ENCODE results near the gene PPP1R18.
A peak's percentile ranks its signal among the peaks of the same experiment; 100 is the strongest.

Gene PPP1R18

DNA sequence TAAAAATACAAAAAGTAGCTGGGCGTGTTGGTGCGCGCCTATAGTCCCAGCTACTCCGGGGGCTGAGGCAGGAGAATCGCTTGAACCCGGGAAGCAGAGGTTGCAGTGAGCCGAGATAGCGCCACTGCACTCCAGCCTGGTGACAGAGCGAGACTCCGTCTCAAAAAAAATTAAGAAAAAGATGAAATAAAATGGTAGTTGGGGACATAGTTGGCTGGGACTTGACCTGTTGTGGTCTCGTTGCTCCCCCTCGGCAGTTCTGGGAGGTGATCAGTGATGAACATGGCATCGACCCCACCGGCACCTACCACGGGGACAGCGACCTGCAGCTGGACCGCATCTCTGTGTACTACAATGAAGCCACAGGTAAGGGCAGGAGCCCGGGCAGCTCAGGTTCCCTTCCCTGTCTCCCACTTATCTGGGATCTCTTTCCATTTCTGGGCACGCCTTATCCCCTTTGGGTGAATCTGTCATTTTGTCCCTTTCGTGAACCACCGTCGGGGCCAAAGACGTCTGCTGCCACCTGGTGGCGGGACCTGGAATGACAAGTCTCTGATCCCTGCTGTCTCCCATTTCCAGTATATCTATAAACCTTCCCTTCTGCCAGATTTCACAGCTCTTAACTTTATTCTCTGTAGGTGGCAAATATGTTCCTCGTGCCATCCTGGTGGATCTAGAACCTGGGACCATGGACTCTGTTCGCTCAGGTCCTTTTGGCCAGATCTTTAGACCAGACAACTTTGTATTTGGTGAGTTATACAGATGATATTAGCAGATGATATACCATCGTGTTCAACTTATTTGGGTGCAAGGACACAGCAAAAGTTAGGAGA lies 36.1 kb upstream of the PPP1R18 start:
- H3K4me3 ChIP-seq (ENCODE audit: low read length), result peak overlapping the region; percentile 86
- TF ChIP-seq ZNF274 (IDR thresholded peaks at IDR 0.05; ENCODE audit: low read depth, low read length), result no peak

DNA sequence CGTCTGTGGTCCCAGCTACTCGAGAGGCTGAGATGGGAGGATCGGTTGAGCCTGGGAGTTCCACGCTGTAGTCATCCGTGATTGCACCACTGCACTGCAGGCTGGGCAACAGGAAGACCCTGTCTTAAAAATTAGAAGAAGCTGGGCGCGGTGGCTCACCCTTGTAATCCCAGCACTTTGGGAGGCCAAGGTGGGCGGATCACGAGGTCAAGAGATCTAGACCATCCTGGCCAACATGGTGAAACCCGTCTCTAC lies 35.5 kb upstream of the PPP1R18 start:
- H3K4me3 ChIP-seq (ENCODE audit: low read length), result peak overlapping the region; percentile 86

DNA sequence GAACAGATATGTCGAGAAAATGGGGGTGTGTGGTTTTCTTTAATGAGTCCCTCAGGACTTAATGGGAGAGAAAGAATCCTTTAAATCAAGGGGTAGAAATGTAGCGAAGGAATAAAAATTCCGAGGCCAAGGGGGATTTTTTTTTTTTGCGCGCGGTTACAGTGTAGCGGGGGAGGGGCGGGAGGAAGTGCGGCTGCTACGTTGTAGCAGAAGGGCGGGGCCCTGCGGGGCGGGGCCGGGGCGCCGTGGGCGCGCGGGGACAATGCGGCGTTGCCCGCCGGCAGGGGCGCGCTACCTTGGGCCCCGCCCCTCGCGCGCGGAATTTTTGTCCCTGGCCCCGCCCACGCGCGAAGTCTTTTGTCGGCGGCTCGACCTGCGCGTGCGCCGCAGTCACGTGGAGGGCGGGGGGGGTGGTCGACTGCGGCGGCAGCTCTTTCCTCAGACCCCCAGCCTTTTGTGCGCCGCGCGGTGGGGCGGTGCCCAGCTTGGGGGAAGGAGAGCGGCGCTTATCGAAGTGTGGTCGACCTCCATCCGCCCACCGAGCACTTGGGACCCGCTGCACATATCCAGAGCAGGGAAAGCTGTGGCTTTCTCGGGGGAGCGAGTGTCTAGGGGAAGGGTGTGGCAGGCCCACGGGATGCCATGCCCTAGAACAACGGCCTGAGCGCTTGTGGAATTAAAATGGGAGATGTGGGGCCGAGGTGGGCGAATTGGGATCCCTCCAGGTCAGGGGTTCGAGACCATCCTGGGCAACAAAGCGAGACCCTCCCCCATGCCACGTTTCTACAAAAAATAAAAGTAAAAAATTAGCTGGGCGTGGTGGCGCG lies 35.0 kb upstream of the PPP1R18 start:
- H3K4me3 ChIP-seq (ENCODE audit: low read length), result peak overlapping the region; percentile 94
- TF ChIP-seq ZNF274 (IDR thresholded peaks at IDR 0.05; ENCODE audit: low read depth, low read length), result no peak

DNA sequence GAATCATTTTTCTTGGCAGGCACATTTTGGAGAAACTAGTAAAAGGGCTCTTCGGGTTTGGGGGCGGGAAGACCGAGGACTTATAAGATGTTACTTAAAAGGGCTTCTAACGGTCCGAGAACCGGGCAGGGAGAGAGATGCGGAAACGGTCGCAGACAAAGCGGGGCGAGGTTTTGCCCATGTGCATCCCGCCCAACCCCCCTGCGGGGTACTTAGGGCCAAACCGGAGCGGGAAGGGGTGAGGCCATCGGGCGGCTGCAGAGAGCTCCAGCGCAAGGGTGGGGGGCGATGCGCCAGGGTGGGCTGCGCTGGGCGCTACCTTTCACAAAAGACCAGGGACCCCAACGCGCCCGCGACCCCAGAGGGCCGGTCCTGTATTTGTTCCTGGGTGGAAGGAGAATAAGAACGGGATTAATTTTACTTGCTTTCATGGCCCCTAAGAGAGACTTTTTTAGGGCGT lies 34.3 kb upstream of the PPP1R18 start:
- no peak for TF ChIP-seq ZNF274 (IDR thresholded peaks at IDR 0.05; ENCODE audit: low read depth, low read length)
- H3K4me3 ChIP-seq (ENCODE audit: low read length), result peak overlapping the region; percentile 94

DNA sequence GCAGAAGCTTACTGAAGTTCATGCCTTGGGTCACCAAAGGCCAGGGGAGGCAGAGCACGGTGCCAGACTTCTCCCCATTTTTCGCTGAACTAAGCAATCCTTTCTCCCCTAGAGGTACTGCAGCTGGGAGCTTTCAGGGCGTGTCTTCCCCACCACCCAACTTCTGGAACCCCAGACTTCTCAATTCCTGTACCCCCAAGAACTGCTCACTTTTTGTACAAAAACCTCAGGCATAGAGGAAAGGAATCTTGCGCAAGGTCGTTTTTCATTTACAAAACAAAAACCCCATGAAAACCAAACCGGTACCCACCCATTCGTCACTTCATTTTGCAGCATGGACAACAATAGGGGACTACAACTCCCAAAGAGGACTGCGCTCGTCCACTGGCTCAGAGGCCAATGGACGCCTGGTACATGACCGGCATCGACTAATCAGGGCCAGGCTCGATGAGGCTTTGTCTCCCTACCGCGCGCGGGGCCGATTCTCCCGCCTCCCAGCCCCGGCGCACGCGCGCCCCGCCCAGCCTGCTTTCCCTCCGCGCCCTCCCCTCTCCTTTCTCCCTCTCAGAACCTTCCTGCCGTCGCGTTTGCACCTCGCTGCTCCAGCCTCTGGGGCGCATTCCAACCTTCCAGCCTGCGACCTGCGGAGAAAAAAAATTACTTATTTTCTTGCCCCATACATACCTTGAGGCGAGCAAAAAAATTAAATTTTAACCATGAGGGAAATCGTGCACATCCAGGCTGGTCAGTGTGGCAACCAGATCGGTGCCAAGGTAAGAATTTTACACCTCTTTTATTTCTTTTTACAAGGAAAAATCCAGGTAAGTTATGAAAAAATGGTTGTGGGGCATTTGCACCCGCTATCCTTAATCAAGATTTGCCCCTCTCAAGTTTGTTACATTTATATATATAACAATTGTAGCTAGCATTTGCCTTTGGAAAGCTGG lies 33.6 kb upstream of the PPP1R18 start, which contains the start of gene TUBB:
Gene TUBB, plus strand, starts transcription at position 562 of the 947 bp plus-strand sequence. Its CDS starts 155 bp downstream, at position 717.
- H3K4me3 ChIP-seq (ENCODE audit: low read length), result peak within 1 kb of the TSS; percentile 95
- no peak for TF ChIP-seq ZNF274 (IDR thresholded peaks at IDR 0.05; ENCODE audit: low read depth, low read length)

DNA sequence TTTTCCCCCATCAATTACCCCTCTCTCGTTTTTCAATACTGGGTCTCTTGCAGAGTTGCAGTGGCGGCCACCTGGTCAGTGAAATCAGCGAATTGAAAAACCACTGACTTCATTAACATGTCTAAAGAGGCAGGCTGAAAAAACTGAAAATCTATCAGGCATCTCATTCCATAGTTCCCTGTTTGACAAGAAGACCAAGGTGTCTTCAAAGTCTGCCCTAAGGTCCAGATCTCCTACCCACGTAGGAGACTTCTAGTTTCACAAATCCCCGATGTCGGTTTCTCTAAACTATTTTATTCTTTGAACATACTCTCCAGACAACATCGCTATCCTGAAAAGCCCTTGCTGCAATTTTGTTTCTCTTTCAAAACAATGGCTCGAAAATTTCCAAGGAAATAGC lies 32.9 kb upstream of the PPP1R18 start:
- peak overlapping the region; percentile 95 for H3K4me3 ChIP-seq (ENCODE audit: low read length)
- TF ChIP-seq ZNF274 (IDR thresholded peaks at IDR 0.05; ENCODE audit: low read depth, low read length), result no peak

DNA sequence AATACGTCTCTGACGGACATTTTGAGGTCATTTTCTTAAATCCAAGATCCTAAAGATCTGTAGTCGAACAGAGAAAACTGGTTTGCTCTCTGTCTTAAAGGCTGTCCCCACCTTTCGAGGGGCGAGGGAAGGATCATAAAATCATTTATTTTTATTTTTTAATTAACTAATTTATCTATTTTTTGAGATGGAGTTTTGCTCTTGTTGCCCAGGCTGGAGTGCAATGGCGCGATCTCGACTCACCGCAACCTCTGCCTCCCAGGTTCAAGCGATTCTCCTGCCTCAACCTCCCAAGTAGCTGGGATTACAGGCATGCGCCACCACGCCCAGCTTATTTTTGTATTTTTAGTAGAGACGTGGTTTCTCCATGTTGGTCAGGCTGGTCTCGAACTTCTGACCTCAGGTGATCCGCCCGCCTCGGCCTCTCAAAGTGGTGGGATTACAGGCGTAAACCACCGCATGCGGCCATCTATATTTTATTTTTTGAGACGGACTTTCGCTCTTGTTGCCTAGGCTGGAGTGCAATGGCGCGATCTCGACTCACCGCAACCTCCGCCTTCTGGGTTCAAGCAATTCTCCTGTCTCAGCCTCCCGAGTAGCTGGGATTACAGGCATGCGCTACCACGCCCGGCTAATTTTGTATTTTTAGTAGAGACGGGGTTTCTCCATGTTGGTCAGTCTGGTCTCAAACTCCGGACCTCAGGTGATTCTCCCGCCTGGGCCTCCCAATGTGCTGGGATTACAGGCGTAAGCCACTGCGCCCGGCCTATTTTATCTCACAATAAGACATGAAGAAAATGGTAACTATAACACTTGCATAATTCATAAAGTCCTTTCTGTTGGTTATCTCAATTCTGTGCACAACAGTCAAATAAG lies 31.6 kb upstream of the PPP1R18 start:
- peak overlapping the region; percentile 68 for H3K4me3 ChIP-seq (ENCODE audit: low read length)

DNA sequence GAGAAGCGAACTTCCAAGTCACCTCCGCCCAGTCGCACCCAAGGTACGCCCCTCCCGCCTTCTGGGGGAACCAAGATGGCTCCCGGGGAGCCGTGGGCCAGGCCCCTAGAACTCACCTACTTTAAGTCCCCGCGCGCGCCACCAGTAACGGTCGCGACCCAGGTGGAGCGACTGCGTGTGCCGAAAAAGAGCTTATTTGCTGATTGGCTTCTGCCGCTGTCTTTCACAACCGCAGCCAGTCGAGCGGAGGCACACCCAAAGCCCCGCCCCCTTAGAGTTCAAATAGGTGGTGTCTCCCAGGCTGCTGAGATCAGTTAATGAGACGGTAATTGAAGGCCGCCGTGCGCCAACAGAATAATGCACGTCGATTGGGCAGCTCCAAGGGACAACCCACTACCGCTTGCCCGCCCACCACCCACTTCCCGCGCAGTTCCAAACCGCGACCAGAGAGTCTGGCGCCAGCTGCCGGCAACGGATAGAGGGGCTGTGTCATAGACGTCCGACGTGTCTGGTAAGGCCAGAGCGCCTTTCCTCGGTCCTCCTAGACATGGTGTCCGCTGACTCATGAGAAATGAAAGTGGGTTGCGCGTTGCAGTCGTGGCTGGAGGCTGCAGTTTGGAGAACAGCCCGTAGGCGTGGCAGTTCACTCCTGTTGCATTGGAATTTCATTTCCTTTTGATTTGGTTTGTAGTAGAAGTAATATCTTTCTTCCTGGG lies 30.8 kb upstream of the PPP1R18 start, which contains the start of gene MDC1:
Gene MDC1, minus strand, starts transcription at position 153 of the 716 bp plus-strand sequence. CDS start 2,106 bp downstream, outside the sequence.
- no peak for TF ChIP-seq ZNF274 (IDR thresholded peaks at IDR 0.05; ENCODE audit: low read depth, low read length)
- H3K4me3 ChIP-seq (ENCODE audit: low read length), result peak within 1 kb of the TSS; percentile 83

DNA sequence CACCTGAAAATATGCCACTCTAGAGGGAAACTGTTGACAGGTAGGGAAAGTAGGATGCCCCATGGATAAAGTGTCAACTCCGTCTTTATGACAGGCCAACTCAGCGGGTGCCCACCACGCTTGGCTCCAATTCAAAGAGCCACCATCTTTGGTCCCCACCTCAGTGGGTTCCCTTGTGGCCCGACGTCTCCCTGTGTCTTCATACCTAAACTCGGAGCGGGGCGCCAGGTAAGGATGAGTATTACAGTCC lies 30.4 kb upstream of the PPP1R18 start:
- no peak for TF ChIP-seq ZNF274 (IDR thresholded peaks at IDR 0.05; ENCODE audit: low read depth, low read length)
- H3K4me3 ChIP-seq (ENCODE audit: low read length), result peak overlapping the region; percentile 83

DNA sequence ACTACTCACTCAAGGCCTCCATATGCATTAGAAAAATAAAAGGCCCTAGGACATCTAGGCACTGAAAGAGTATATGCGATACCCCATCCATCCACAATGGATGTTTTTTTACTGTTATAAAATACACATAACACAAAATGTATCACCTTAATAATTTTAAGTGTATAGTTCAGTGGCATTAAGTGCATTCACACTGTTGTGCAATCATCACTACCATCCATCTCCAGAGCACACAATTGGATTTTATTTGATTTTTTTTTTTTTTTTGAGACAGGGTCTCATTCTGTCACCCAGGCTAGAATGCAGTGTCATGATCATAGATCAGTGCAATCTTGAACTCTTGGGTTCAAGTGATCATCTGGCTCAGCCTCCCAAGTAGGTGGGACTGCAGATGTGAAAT lies 27.8 kb upstream of the PPP1R18 start:
- no peak overlapping the region for H3K4me3 ChIP-seq (ENCODE audit: low read length)
- TF ChIP-seq ZNF274 (IDR thresholded peaks at IDR 0.05; ENCODE audit: low read depth, low read length), result no peak

DNA sequence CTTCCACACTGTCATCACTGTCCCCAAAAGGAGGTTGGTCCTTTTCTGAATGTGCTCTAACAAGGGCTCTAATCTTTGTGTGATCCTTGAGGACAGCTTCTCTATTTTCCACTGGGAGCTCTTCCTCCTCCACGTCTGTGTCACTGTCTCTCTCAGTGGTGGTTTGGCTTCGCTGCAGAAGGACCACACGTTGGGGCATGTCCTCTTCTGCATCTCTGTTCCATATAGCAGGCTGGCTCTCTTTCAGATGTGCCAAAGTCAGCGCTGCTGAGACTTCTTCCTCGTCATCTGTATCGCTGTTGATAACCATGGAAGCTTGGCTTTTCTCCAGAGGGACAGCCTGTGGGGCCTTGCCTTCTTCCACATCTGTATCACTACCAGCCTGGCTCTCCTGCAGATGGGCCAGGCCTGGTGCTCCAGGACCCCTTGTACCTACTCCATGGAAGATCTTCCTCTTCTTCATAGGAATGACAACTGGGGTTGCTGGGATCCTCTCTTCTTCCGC lies 26.0 kb upstream of the PPP1R18 start:
- no peak for TF ChIP-seq ZNF274 (IDR thresholded peaks at IDR 0.05; ENCODE audit: low read depth, low read length)
- H3K4me3 ChIP-seq (ENCODE audit: low read length), result no peak overlapping the region

DNA sequence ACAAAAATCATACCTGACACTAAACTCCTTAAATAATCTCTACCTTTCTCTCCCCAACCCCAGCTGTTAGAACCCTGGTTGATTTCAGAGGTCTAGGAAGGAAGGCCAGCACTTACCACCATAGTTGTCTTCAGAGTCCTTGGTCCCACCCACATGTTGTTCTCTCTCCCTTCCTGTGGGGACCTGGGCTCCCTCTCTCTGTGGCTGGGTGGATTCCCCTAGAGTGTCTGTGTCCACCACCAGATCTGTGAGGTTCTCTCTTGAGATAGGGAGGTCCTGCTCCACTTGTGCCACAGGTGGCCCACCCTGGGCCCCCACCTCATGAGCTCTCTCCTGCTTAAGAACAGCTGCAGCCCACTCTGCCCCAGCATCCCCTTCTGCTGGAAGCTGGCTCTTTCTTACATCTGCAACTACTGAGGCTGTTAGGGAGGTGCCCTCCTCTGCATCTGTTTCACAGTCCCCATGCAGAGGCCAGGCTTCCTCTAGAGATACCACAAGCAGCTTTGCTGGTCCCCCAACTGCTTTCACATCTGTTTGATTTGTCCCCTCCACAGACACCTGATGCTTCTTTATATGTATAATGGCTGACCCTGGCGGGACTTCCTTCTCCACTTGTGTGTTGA lies 25.4 kb upstream of the PPP1R18 start:
- no peak overlapping the region for H3K4me3 ChIP-seq (ENCODE audit: low read length)
- no peak for TF ChIP-seq ZNF274 (IDR thresholded peaks at IDR 0.05; ENCODE audit: low read depth, low read length)
